TTC549 (cell line): ENCODE results near the gene THAP11.

ENCODE experiments used
- FAIRE-seq: peaks from 2 replicates; lab custom pipeline; 2012; peaks lifted over from hg19 to GRCh38; lab: Jason Lieb, UNC

THAP11 gene

GRCh38 chr16:67883872-67884261 lies 41.7 kb downstream of the THAP11 start:
- FAIRE-seq, result no peak

GRCh38 chr16:67884684-67885083 lies 42.6 kb downstream of the THAP11 start, which contains the start of gene NRN1L:
Gene NRN1L, plus strand, starts transcription at chr16:67884885. Its CDS starts 19 bp downstream, at chr16:67884904.
- no peak for FAIRE-seq

DNA sequence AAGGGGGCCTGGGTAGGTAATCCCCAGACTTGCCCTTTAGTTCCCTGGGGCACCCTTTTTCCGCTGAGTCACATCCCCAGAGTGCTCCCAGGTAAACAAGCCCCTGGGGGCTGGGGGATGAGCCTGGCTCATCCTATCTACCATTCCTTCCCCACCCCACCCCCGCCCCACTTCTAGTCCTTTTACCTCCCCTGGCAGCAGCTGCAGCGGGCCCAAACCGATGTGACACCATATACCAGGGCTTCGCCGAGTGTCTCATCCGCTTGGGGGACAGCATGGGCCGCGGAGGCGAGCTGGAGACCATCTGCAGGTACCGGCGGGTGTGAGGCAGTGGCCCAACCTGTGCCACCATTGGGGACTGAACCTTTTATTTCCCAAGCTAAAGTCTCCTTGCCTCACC lies 43.4 kb downstream of the THAP11 start:
- no peak for FAIRE-seq

DNA sequence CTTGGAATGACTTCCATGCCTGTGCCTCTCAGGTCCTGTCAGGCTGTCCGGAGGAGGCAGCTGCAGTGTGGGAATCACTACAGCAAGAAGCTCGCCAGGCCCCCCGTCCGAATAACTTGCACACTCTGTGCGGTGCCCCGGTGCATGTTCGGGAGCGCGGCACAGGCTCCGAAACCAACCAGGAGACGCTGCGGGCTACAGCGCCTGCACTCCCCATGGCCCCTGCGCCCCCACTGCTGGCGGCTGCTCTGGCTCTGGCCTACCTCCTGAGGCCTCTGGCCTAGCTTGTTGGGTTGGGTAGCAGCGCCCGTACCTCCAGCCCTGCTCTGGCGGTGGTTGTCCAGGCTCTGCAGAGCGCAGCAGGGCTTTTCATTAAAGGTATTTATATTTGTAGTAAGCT lies 43.9 kb downstream of the THAP11 start:
- no peak for FAIRE-seq

- no peak for FAIRE-seq
These were observed 44.3 kb downstream of the THAP11 start for GRCh38 chr16:67886387-67886786.

GRCh38 chr16:67888331-67888730 lies 46.2 kb downstream of the THAP11 start:
- no peak for FAIRE-seq

GRCh38 chr16:67892375-67892774 lies 50.3 kb downstream of the THAP11 start:
- no peak for FAIRE-seq

DNA sequence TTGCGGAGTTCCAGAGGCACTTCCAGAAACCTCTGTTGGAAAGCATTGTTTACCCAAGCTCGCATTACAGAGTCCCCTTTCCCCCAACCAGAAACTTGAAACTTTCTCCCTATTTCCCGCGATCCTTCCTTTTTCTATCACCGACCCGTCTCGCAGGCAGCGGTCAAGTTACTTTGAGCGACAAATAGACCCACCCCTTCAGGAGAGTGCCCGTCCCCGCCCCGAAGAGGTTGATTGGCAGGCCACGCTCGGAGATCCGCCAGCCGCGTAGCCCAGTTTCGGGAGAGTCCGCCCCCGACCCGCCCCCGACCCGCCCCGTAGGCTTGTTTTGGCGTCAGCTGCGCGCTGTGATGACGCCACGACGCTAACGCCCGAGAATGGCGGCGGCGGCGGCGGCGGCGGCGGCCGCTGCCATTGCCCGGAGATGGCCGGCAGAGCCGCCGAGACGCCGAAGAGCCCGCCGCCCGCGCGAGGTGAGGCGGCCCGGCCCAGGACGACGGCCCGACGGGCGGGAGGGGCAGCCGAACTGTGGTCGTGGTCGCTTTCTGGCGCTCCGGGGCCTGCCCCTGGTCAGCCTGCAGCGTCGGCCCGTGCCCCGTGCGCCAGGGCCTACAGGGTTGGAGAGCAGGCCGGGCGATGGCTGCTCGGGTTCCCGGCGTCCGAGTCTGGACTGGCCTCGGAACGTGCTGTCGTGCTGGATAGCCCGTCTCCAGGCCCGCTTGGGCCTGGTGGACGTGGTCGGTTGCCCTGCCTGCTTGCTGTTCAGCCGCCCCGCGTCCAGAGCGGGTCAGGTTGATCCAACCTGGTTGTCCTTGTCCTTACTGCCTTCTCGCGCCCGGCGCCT lies 51.0 kb downstream of the THAP11 start, which contains the start of gene PSKH1:
Gene PSKH1, plus strand, starts transcription at position 356 of the 844 bp plus-strand sequence. CDS start 15,496 bp downstream, outside the sequence.
- no peak for FAIRE-seq
